SK-N-SH treated with all-trans-retinoic acid at 6 μM for 48 hours (cell line): ENCODE results near the gene FAM98C.

ENCODE experiments used
- ARNTL ChIP-seq: fragments of 450-650 bp; formaldehyde crosslinking; IDR thresholded peaks from 2 replicates; pipeline ENCODE4 v1.5.0; 2020; ENCODE audit warnings: low read depth, mild to moderate bottlenecking, moderate library complexity, borderline replicate concordance
- BACH2 ChIP-seq: fragments of 250-450 bp; sonication (Bioruptor Pico); IDR thresholded peaks from 2 replicates; pipeline ENCODE4 v1.9.0; 2021; ENCODE audit warnings: mild to moderate bottlenecking, borderline replicate concordance
- GLIS3 ChIP-seq: fragments of 250-450 bp; sonication (Bioruptor Pico); IDR thresholded peaks from 2 replicates; pipeline ENCODE4 v1.5.0; 2020; ENCODE audit warnings: mild to moderate bottlenecking, moderate library complexity
- OSR1 ChIP-seq: fragments of 250-450 bp; sonication (Bioruptor Pico); IDR thresholded peaks from 2 replicates; pipeline ENCODE4 v1.8.0; 2022; ENCODE audit warnings: moderate library complexity, mild to moderate bottlenecking, inconsistent platforms
- PATZ1 ChIP-seq: fragments of 250-450 bp; sonication (Bioruptor Pico); IDR thresholded peaks from 2 replicates; pipeline ENCODE4 v1.8.0; 2020; ENCODE audit warnings: mild to moderate bottlenecking, moderate library complexity, borderline replicate concordance
- SNAI2 ChIP-seq: fragments of 250-450 bp; sonication (Bioruptor Pico); IDR thresholded peaks from 2 replicates; pipeline ENCODE4 v1.5.0; 2020; ENCODE audit warnings: mild to moderate bottlenecking, moderate library complexity
- TOX ChIP-seq: fragments of 250-450 bp; sonication (Bioruptor Pico); IDR thresholded peaks from 2 replicates; pipeline ENCODE4 v1.8.0; 2021; ENCODE audit warnings: mild to moderate bottlenecking, moderate library complexity, borderline replicate concordance
- ZNF565 ChIP-seq: fragments of 450-650 bp; formaldehyde crosslinking; conservative IDR thresholded peaks from 2 replicates; pipeline ENCODE4 v1.5.0; 2020; ENCODE audit warnings: low read depth, mild to moderate bottlenecking, moderate library complexity
- ZNF70 ChIP-seq: fragments of 450-650 bp; formaldehyde crosslinking; IDR thresholded peaks from 2 replicates; pipeline ENCODE4 v1.5.0; 2020; ENCODE audit warnings: mild to moderate bottlenecking, moderate library complexity
- ZNF8 ChIP-seq: fragments of 450-650 bp; formaldehyde crosslinking; IDR thresholded peaks from 2 replicates; pipeline ENCODE4 v1.5.0; 2020; ENCODE audit warnings: mild to moderate bottlenecking, moderate library complexity

GRCh38 chr19:38360351-38360750 lies 42.5 kb upstream of the FAM98C start:
- TF ChIP-seq ZNF8 (CRISPR knock-in tag) (no peak), TOX (CRISPR knock-in tag) (no peak), SNAI2 (no peak), PATZ1 (no peak), GLIS3 (CRISPR knock-in tag) (no peak), ZNF70 (CRISPR knock-in tag) (no peak), ZNF565 (CRISPR knock-in tag) (no peak), OSR1 (CRISPR knock-in tag) (no peak), ARNTL (CRISPR knock-in tag) (no peak), BACH2 (CRISPR knock-in tag) (no peak)
